Liver (tissue), 9 donors: Measurements from ENCODE around the gene DDX41. TPM values are rescaled to one million over a fixed set of nuclear protein-coding genes. Genes with fewer than 3 reads are reported as not detected.

Experiments
- DNase-seq: peaks from one replicate; pipeline ENCODE4 v3.0.0-alpha.2; 2017; ENCODE audit warnings: low spot score
- H3K27ac ChIP-seq, 2 donors: one replicate each; pipeline ENCODE4 v1.7.0; 2013; ENCODE audit warnings: inconsistent platforms in 2 of 2, low read length in 2 of 2, control low read depth in 1 of 2, low read depth in 1 of 2, mild to moderate bottlenecking in 1 of 2
- H3K27me3 ChIP-seq, 4 donors: one replicate each; pipeline versions ENCODE4 v1.6.1 to v1.7.0; 2013; ENCODE audit warnings: low read length in 3 of 4, inconsistent platforms in 1 of 4, mild to moderate bottlenecking in 1 of 4, moderate library complexity in 1 of 4; ENCODE audit not compliant: control insufficient read depth in 4 of 4, insufficient read depth in 4 of 4
- H3K36me3 ChIP-seq, 4 donors: one replicate each; pipeline versions ENCODE4 v1.6.1 to v1.7.0; 2013; ENCODE audit warnings: low read length in 3 of 4, mild to moderate bottlenecking in 3 of 4, low read depth in 1 of 4, moderate library complexity in 1 of 4; ENCODE audit not compliant: control insufficient read depth in 4 of 4, insufficient read depth in 3 of 4
- H3K4me1 ChIP-seq, 4 donors: one replicate each; pipeline versions ENCODE4 v1.6.1 to v1.7.0; 2013; ENCODE audit warnings: low read length in 3 of 4, mild to moderate bottlenecking in 3 of 4, moderate library complexity in 1 of 4; ENCODE audit not compliant: control insufficient read depth in 4 of 4, insufficient read depth in 4 of 4
- H3K4me3 ChIP-seq, 3 donors: one replicate each; pipeline versions ENCODE4 v1.6.1 to v1.7.0; 2013; ENCODE audit warnings: low read length in 3 of 3, control low read depth in 1 of 3, low read depth in 1 of 3, mild to moderate bottlenecking in 1 of 3
- H3K9ac ChIP-seq, 2 donors: one replicate each; pipeline ENCODE4 v1.7.0; 2013; ENCODE audit warnings: low read length in 2 of 2, mild to moderate bottlenecking in 2 of 2, moderate library complexity in 2 of 2, control low read depth in 1 of 2, low read depth in 1 of 2
- H3K9me3 ChIP-seq, 4 donors: one replicate each; pipeline versions ENCODE4 v1.6.1 to v1.7.0; 2013; ENCODE audit warnings: low read length in 3 of 4; ENCODE audit not compliant: control insufficient read depth in 4 of 4
- FOXA1 ChIP-seq: IDR thresholded peaks from 2 replicates; pipeline ENCODE4 v1.6.1; 2016; ENCODE audit warnings: antibody characterized with exemption
- FOXA2 ChIP-seq: IDR thresholded peaks from 2 replicates; pipeline ENCODE4 v1.6.1; 2016; ENCODE audit warnings: antibody characterized with exemption
- HNF4A ChIP-seq, 2 donors: conservative IDR thresholded peaks; 2 replicates each; pipeline ENCODE4 v1.6.1; 2016; ENCODE audit warnings: antibody characterized with exemption in 2 of 2, mild to moderate bottlenecking in 2 of 2
- NR2F2 ChIP-seq: IDR thresholded peaks from 2 replicates; pipeline ENCODE4 v1.6.1; 2016; ENCODE audit warnings: antibody characterized with exemption
- RXRA ChIP-seq, 2 donors: IDR thresholded peaks; 2 replicates each; pipeline ENCODE4 v1.6.1; 2017 to 2018; ENCODE audit warnings: antibody characterized with exemption in 2 of 2, mild to moderate bottlenecking in 1 of 2
- SP1 ChIP-seq: IDR thresholded peaks from 2 replicates; pipeline ENCODE4 v1.6.1; 2018; ENCODE audit warnings: antibody characterized with exemption, mild to moderate bottlenecking
- WGBS: extraction: QIAGEN DNeasy Blood & Tissue Kit; methylation state at CpG from one replicate; pipeline ENCODE4 v1.1.7; 2013; 5-methylcytosine and 5-hydroxymethylcytosine counted together
- polyA plus RNA-seq, 2 donors: library from polyadenylated mRNA; stranded (reverse) in 1 of 2; unstranded in 1 of 2; fragments of 200-250 nt in 1 of 2; fragments of >200 nt in 1 of 2; fragmentation: Nextera tagmentation in 1 of 2; extraction: Ambion mirVana in 1 of 2; gene quantifications; one replicate each; pipeline versions ENCODE4 v1.2.1 to v1.2.3, GENCODE V29; 2013 to 2015
- total RNA-seq, 2 donors: library from RNA; depleted of rRNA; stranded (reverse); fragments of >200 nt; gene quantifications; one replicate each; pipeline ENCODE4 v1.2.3, GENCODE V29; 2014
- TF ChIP-seq, protein P1 (sequence below): IDR thresholded peaks from 2 replicates; pipeline ENCODE4 v1.6.1; 2016; ENCODE audit warnings: antibody characterized with exemption, mild to moderate bottlenecking
- TF ChIP-seq, protein P2 (sequence below): IDR thresholded peaks from 2 replicates; pipeline ENCODE4 v1.6.1; 2016; ENCODE audit warnings: antibody characterized with exemption
- TF ChIP-seq, protein P3 (sequence below): fragments of 150-350 bp; IDR thresholded peaks from 2 replicates; pipeline ENCODE4 v1.5.1; 2017; ENCODE audit warnings: improper control_type of control experiment, low read depth, low read length; ENCODE audit not compliant: missing input control
- donor health status: healthy.
- donor health status: healthy.
- donor health status: healthy.
- donor health status: healthy.
- donor health status: healthy.

The DDX41 gene
- total and polyA plus RNA-seq, 4 donors = 20.4 to 58.5 (median 45.6) TPM

DNA sequence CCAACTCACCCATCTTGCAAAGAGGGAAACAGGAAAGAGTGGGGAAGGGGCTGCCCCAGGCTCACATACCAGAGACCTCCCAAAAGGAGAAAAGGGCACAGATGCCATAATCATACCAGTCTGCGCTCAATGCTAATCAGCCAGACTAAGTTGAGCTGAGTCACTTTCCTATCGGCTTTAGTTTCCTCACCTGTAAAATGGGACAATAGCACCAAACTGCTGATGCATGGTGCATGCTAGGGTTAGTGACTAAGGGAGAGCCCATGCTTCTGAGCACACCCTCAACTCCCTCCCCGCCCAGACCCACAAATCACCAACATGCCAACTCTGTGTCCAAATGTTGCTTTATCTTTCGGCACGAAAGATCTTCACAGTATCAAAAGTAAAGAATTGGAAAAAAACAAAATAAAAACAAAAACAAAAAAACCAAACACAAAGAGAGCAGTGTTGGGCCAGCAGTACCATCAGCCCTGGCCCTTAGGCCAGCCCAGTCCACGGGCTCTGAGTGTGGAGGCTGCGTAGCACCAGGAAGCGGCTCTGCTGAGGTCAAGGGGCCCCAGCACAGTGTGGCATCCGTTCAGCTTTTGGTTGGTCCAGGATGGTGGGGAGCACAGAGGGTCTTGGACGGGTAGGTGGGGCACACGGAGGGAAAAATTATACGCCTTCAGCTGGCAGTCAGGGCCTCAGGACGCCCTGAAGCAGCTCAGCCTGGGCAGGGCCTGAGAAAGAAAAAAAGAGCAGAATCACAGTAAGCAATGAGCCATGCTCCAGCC is 2.9 kb upstream of the DDX41 start (continued):
- TF ChIP-seq, protein P1, sequence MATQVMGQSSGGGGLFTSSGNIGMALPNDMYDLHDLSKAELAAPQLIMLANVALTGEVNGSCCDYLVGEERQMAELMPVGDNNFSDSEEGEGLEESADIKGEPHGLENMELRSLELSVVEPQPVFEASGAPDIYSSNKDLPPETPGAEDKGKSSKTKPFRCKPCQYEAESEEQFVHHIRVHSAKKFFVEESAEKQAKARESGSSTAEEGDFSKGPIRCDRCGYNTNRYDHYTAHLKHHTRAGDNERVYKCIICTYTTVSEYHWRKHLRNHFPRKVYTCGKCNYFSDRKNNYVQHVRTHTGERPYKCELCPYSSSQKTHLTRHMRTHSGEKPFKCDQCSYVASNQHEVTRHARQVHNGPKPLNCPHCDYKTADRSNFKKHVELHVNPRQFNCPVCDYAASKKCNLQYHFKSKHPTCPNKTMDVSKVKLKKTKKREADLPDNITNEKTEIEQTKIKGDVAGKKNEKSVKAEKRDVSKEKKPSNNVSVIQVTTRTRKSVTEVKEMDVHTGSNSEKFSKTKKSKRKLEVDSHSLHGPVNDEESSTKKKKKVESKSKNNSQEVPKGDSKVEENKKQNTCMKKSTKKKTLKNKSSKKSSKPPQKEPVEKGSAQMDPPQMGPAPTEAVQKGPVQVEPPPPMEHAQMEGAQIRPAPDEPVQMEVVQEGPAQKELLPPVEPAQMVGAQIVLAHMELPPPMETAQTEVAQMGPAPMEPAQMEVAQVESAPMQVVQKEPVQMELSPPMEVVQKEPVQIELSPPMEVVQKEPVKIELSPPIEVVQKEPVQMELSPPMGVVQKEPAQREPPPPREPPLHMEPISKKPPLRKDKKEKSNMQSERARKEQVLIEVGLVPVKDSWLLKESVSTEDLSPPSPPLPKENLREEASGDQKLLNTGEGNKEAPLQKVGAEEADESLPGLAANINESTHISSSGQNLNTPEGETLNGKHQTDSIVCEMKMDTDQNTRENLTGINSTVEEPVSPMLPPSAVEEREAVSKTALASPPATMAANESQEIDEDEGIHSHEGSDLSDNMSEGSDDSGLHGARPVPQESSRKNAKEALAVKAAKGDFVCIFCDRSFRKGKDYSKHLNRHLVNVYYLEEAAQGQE = no peak

DNA sequence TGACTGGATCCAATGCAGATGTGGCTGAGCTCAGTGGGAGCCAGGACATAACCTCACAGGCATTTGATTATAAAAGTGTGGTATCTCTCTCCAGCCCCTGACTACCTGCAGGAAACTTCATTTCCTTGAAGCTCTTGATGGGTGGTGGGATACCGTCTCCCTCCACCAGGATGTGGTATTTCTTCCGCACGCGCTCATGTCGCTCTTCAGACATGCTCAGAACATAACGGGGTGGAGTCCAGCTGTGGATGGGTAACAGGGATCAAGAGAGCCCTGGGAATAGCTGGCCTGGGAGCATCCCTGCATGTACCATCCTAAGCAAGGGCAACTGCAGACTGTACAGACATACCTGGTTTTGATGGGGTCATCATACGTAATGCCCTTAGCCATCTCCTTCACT is 1.2 kb downstream of the DDX41 start:
- H3K27me3 ChIP-seq = no peaks in the 10 kb centered on the region
- no peak overlapping the region for H3K9ac ChIP-seq
- no peak overlapping the region for H3K27ac ChIP-seq
- H3K4me3 ChIP-seq = peak overlapping the region; percentile 76 to 97 (median 92)
- H3K9me3 ChIP-seq = no peaks in the 10 kb centered on the region
- peaks cover 6 to 46% (median 18%) of the 10 kb centered on the region in 4 donors for H3K4me1 ChIP-seq
- peaks cover 16 to 55% (median 22%) of the 10 kb centered on the region in 4 donors for H3K36me3 ChIP-seq
- WGBS = 92% methylated on average over 7 of the region's 7 CpGs
- no peak for DNase-seq
- TF ChIP-seq, protein P2, sequence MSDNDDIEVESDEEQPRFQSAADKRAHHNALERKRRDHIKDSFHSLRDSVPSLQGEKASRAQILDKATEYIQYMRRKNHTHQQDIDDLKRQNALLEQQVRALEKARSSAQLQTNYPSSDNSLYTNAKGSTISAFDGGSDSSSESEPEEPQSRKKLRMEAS = no peak
- no peak for TF ChIP-seq NR2F2
- TF ChIP-seq, protein P3, sequence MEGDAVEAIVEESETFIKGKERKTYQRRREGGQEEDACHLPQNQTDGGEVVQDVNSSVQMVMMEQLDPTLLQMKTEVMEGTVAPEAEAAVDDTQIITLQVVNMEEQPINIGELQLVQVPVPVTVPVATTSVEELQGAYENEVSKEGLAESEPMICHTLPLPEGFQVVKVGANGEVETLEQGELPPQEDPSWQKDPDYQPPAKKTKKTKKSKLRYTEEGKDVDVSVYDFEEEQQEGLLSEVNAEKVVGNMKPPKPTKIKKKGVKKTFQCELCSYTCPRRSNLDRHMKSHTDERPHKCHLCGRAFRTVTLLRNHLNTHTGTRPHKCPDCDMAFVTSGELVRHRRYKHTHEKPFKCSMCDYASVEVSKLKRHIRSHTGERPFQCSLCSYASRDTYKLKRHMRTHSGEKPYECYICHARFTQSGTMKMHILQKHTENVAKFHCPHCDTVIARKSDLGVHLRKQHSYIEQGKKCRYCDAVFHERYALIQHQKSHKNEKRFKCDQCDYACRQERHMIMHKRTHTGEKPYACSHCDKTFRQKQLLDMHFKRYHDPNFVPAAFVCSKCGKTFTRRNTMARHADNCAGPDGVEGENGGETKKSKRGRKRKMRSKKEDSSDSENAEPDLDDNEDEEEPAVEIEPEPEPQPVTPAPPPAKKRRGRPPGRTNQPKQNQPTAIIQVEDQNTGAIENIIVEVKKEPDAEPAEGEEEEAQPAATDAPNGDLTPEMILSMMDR = no peak

DNA sequence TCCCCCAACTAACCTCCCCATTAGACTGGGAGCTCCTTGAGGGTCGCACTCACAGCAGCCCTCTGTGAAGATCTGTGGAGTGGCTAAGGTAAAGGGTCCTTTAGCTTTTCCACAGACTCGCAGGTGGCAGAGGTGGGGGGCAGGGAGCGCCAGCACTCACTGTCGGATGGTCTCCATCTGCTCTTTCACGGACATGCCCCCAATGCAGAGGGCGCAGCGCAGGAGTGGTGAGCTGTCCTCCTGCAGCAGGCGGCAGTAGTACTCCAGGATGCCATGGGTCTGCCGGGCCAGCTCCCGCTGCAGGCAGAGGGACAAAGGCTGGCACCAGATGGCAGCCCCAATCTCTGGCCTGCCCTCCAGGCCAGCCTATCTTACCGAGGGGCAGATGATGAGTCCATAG is 2.2 kb downstream of the DDX41 start:
- H3K27me3 ChIP-seq = no peaks in the 10 kb centered on the region
- WGBS = 98% methylated on average over 11 of the region's 11 CpGs
- no peaks in the 10 kb centered on the region for H3K9me3 ChIP-seq
- TF ChIP-seq FOXA2 (no peak), HNF4A (conservative IDR thresholded peaks at IDR 0.05) (no peak), RXRA (IDR thresholded peaks at IDR 0.05) (no peak), FOXA1 (no peak), NR2F2 (no peak), SP1 (no peak)
- TF ChIP-seq, protein P1 = no peak
- TF ChIP-seq, protein P2 = no peak
- H3K27ac ChIP-seq = no peak overlapping the region
- peaks cover 12 to 49% (median 16%) of the 10 kb centered on the region in 4 donors for H3K36me3 ChIP-seq
- DNase-seq = no peak
- H3K4me3 ChIP-seq = no peak overlapping the region
- H3K4me1 ChIP-seq = peaks cover 6 to 46% (median 18%) of the 10 kb centered on the region in 4 donors
- no peak overlapping the region for H3K9ac ChIP-seq
